CD1c-positive myeloid dendritic cell (primary cell): ENCODE measurements around the gene GPRASP1.
"Not testable (repeated sequence)": the region's sequence is repeated elsewhere in the genome, so short reads cannot be mapped to it uniquely, and the experiment has no call there.

Experiments
- DNase-seq: peaks from one replicate; pipeline ENCODE4 v3.0.0-alpha.2; 2016; ENCODE audit errors: extremely low spot score

Gene GPRASP1

GRCh38 chrX:102651242-102652011 is at the start of gene GPRASP1:
GPRASP1 (plus strand) TSS chrX:102651483; CDS start chrX:102653914, 2,431 bp downstream.
- DNase-seq: peak; percentile 21

GRCh38 chrX:102604327-102604726 is 47.0 kb upstream of the GPRASP1 start:
- no peak for DNase-seq

- DNase-seq: no peak
Measured at GRCh38 chrX:102606115-102606514, 45.2 kb upstream of the GPRASP1 start.

- no peak for DNase-seq
Measured at GRCh38 chrX:102610905-102611304, 40.4 kb upstream of the GPRASP1 start.

GRCh38 chrX:102624105-102624504 is 27.2 kb upstream of the GPRASP1 start:
- no peak for DNase-seq

GRCh38 chrX:102627640-102628039 is 23.6 kb upstream of the GPRASP1 start:
- no peak for DNase-seq

- DNase-seq: no peak
Measured at GRCh38 chrX:102637561-102637960, 13.7 kb upstream of the GPRASP1 start.

GRCh38 chrX:102650903-102651241 is 411 bp upstream of the GPRASP1 start:
- no peak for DNase-seq

GRCh38 chrX:102652031-102652688 is 877 bp downstream of the GPRASP1 start:
- peak; percentile 33 for DNase-seq

GRCh38 chrX:102654696-102655095 is 3.4 kb downstream of the GPRASP1 start:
- no peak for DNase-seq

GRCh38 chrX:102658556-102658955 is 7.3 kb downstream of the GPRASP1 start:
- no peak for DNase-seq

- DNase-seq: peak; percentile 62
Measured at GRCh38 chrX:102659790-102660757, 8.8 kb downstream of the GPRASP1 start.

- not testable (repeated sequence) for DNase-seq
Measured at GRCh38 chrX:102663820-102664219, 12.5 kb downstream of the GPRASP1 start.

- DNase-seq: not testable (repeated sequence)
Measured at GRCh38 chrX:102667034-102667433, 15.8 kb downstream of the GPRASP1 start.

GRCh38 chrX:102669526-102669925 is 18.2 kb downstream of the GPRASP1 start:
- DNase-seq: no peak

- DNase-seq: no peak
Measured at GRCh38 chrX:102672856-102673255, 21.6 kb downstream of the GPRASP1 start.

GRCh38 chrX:102677479-102677878 is 26.2 kb downstream of the GPRASP1 start:
- not testable (repeated sequence) for DNase-seq

- DNase-seq: no peak
Measured at GRCh38 chrX:102684772-102685520, 33.7 kb downstream of the GPRASP1 start.

- no peak for DNase-seq
Measured at GRCh38 chrX:102694749-102695148, 43.5 kb downstream of the GPRASP1 start.

GRCh38 chrX:102696306-102696705 is 45.0 kb downstream of the GPRASP1 start:
- DNase-seq: no peak

- DNase-seq: no peak
Measured at GRCh38 chrX:102697494-102697893, 46.2 kb downstream of the GPRASP1 start.
